ENCODE results near the gene TMPRSS12. TPM values are rescaled to one million over a fixed set of nuclear protein-coding genes. Genes with fewer than 3 reads are reported as not detected.

Gene TMPRSS12
- total and polyA plus RNA-seq, 9 of the 15 experiments (the other 6 are each of a cell fraction or from before 2014, with no cell fraction given): 0.04 TPM; not detected in 8

DNA sequence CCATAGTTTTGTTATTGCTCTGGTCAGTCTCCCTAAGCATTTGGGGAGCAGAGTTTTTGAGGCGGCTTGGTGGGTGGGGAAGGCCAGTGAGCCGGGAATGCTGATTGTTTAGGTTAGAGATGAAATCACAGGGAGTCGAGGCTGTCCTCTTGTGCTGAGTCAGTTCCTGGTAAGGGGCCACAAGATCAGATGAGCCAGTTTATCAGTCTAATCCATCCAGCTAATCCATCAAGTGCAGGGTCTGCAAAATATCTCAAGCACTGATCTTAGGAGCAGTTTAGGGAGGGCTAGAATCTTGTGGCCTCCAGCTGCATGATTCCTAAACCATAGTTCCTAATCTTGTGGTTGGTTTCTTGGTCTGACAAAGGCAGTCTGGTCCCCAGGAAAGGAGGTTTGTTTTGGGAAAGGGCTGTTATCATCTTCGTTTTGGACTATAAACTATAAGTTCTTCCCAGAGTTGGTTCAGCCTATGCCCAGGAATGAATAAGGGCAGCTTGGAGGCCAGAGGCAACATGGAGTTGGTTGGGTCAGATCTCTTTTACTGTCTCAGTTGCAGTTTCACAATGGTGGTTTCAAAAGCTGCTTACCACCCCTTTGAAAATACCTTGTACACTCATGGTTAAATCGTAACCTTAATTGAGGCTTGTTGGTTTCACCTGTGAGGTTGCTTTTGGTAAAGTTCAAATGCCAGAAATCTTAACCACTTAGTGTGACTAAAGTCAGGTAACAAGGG is 76.0 kb downstream of the TMPRSS12 start:
- CTCF ChIA-PET (ENCODE audit: low intra/inter-chr PET ratio): no interaction called here
- in situ Hi-C loops (cut with MboI) (no loop called here), intact Hi-C loops (cut with micrococcal nuclease) (no loop called here)
- BruUV-seq (replicated peaks): no TSS peak
- H3K9me1 ChIP-seq (ENCODE audit: control insufficient read depth, insufficient read depth, low read length): no peaks in the 10 kb centered on the region
- no peak overlapping the region for H3K4me2 ChIP-seq (ENCODE audit: insufficient read depth, low read length)
- WGBS (ENCODE audit: insufficient coverage, low coverage, missing lambda C conversion rate): 20% methylated on average over 5 of the region's 5 CpGs
- POLR2A ChIA-PET: no interaction called here
- DNase-seq (ENCODE audit: extremely low read depth in 1 of 4, low spot score in 3 of 4) (no peak), ATAC-seq (no peak), FAIRE-seq (no peak)
- H3K27me3 ChIP-seq (ENCODE audit: control insufficient read depth in 2 of 2, insufficient read depth in 2 of 2, low read length in 2 of 2): no peaks in the 10 kb centered on the region
- no peaks in the 10 kb centered on the region for H3K79me2 ChIP-seq (ENCODE audit: control insufficient read depth, insufficient read depth, low read length)
- no peaks in the 10 kb centered on the region for H3K36me3 ChIP-seq (ENCODE audit: control insufficient read depth, insufficient read depth, low read length)
- peaks cover 0 to 15% of the 10 kb centered on the region in 2 experiments; a peak in 3 of 5 replicates for H3K4me1 ChIP-seq (replicated peaks in 1 of 2; ENCODE audit: control insufficient read depth in 2 of 2, insufficient read depth in 2 of 2, low read length in 2 of 2)
- H3K4me3 ChIP-seq: no peak overlapping the region
- peaks cover 7% of the 10 kb centered on the region; the same call in 1 of the 2 replicates for H3K9me3 ChIP-seq (replicated peaks; ENCODE audit: control insufficient read depth, insufficient read depth, low read depth, low read length)
- no peak overlapping the region for H3K27ac ChIP-seq (ENCODE audit: extremely low read depth, low read depth, low read length)
- no peaks in the 10 kb centered on the region for H4K20me1 ChIP-seq (replicated peaks; ENCODE audit: control insufficient read depth, insufficient read depth, low read length)
- H2AFZ ChIP-seq (ENCODE audit: low read depth, low read length): no peak overlapping the region
- H3K9ac ChIP-seq (ENCODE audit: insufficient read depth in 1 of 2, low read depth in 2 of 2, low read length in 2 of 2): no peak overlapping the region
- TF ChIP-seq SRF (CRISPR knock-in tag; IDR thresholded peaks at IDR 0.05) (no peak), ZNF561 (CRISPR knock-in tag; conservative IDR thresholded peaks at IDR 0.05) (no peak), GTF2A2 (tag; IDR thresholded peaks at IDR 0.05) (0 out of 2 replicates have a peak, but pooled peaks have one; percentile 34), NCOR1 (IDR thresholded peaks at IDR 0.05) (0 out of 2 replicates have a peak, but pooled peaks have one; percentile 13), ZNF41 (CRISPR knock-in tag; conservative IDR thresholded peaks at IDR 0.05) (no peak), KHSRP (IDR thresholded peaks at IDR 0.05) (no peak), ZC3H8 (IDR thresholded peaks at IDR 0.05) (no peak), SREBF2 (CRISPR knock-in tag; IDR thresholded peaks at IDR 0.05) (no peak), ZNF436 (CRISPR knock-in tag; IDR thresholded peaks at IDR 0.05) (no peak), ZNF75A (CRISPR knock-in tag; IDR thresholded peaks at IDR 0.05) (no peak), ZBED1 (IDR thresholded peaks at IDR 0.05) (no peak), MAX (CRISPR knock-in tag; IDR thresholded peaks at IDR 0.05) (no peak), DPF2 (IDR thresholded peaks at IDR 0.05) (0 out of 2 replicates have a peak, but pooled peaks have one; percentile 44), SLC30A9 (CRISPR knock-in tag; IDR thresholded peaks at IDR 0.05) (no peak), ZNF586 (CRISPR knock-in tag; conservative IDR thresholded peaks at IDR 0.05) (no peak), PHTF2 (CRISPR knock-in tag; IDR thresholded peaks at IDR 0.05) (no peak), ZNF699 (CRISPR knock-in tag; IDR thresholded peaks at IDR 0.05; ENCODE audit: insufficient replicate concordance) (no peak), SIX5 (IDR thresholded peaks at IDR 0.05; ENCODE audit: borderline replicate concordance in 1 of 2, insufficient read depth in 1 of 2, low read depth in 1 of 2, low read length in 2 of 2) (no peak), NRF1 (conservative IDR thresholded peaks at IDR 0.05 in 1 of 2, IDR thresholded peaks at IDR 0.05 in 1 of 2) (no peak), ELF1 (tag; IDR thresholded peaks at IDR 0.05) (no peak), HDGF (IDR thresholded peaks at IDR 0.05) (no peak), ADNP (tag; IDR thresholded peaks at IDR 0.05) (no peak), POLR3G (IDR thresholded peaks at IDR 0.05; ENCODE audit: extremely low read depth, insufficient read length, insufficient replicate concordance) (no peak)
- TF ChIP-seq, protein P1, sequence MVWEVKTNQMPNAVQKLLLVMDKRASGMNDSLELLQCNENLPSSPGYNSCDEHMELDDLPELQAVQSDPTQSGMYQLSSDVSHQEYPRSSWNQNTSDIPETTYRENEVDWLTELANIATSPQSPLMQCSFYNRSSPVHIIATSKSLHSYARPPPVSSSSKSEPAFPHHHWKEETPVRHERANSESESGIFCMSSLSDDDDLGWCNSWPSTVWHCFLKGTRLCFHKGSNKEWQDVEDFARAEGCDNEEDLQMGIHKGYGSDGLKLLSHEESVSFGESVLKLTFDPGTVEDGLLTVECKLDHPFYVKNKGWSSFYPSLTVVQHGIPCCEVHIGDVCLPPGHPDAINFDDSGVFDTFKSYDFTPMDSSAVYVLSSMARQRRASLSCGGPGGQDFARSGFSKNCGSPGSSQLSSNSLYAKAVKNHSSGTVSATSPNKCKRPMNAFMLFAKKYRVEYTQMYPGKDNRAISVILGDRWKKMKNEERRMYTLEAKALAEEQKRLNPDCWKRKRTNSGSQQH (CRISPR knock-in tag; IDR thresholded peaks at IDR 0.05): no peak
